NOMO-1 treated with dmso at 0.1 percent for 144 hours (cell line): Measurements from ENCODE around the gene TUBGCP2.
A peak's percentile ranks its signal among the peaks of the same experiment; 100 is the strongest.

Experiments used
- DNase-seq: peaks from one replicate; lab custom pipeline; 2025; ENCODE audit not compliant: unreplicated experiment; lab: John Stamatoyannopoulos, UW

Gene TUBGCP2

DNA sequence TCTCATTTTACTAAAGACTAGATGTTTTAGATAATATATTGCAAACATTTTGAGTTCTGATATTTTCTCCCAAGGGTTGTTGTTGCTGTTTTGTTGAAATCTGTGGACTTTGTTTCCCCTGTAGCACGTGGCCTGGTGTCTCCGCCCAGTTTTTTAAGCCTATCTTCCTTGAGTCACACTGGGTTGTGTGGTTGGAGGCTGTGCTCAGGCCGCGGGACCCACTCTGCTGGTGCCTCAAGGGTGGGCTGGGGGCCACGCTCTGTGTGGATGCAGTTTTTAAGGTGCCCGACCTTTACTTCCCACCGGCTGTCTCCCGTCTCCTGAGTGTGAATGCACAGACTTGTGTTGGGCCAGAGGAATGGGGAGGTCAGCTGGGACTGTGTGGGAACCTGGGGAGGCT, 34.3 kb upstream of the TUBGCP2 start:
- DNase-seq: no peak

DNA sequence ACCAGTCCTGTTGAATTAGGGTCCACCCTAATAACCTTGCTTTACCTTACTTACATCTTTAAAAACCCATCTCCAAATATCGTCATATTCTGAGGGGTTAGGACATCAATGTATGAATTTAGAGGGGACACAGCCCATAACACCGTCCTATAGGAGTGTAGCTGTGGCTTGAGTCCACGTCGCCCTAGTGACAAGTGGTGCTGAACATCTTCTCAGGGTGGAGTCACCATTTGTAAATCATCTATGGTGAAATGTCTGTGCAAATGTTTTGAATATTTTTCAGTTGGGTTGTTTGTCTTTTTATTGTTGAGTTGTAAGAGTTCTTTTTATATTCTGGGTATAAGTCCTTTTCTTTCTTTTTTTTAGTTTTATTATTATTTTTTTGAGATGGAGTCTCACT, 33.3 kb upstream of the TUBGCP2 start:
- DNase-seq: no peak

DNA sequence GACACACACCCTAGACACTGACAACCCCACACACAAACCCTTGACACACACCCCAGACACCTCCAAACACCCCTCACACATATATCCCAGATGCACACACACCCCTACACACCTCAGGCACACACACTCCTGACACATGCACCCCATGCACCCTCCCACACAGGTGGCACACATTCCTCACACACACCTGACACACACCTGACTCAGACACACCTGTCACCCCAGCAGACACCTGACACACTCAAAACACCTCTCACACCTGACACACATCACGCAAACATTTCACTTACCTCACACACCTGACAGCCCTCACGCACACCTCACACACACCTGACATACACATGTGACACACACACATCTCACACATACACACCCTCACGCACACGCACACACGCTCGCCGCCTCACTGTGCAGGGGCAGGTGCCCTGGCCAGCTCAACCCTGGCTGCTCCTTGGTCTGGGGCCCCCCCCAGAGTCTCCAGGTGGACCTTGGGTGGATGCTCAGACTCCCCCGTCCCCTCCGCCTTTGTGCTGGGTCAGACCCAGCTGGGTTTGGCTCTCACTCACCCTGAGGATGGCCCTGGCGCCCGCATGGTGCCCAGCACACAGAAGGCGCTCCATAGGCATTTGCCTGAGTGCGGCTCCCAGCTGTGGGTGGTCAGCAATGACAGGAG, 31.2 kb upstream of the TUBGCP2 start:
- DNase-seq: no peak

DNA sequence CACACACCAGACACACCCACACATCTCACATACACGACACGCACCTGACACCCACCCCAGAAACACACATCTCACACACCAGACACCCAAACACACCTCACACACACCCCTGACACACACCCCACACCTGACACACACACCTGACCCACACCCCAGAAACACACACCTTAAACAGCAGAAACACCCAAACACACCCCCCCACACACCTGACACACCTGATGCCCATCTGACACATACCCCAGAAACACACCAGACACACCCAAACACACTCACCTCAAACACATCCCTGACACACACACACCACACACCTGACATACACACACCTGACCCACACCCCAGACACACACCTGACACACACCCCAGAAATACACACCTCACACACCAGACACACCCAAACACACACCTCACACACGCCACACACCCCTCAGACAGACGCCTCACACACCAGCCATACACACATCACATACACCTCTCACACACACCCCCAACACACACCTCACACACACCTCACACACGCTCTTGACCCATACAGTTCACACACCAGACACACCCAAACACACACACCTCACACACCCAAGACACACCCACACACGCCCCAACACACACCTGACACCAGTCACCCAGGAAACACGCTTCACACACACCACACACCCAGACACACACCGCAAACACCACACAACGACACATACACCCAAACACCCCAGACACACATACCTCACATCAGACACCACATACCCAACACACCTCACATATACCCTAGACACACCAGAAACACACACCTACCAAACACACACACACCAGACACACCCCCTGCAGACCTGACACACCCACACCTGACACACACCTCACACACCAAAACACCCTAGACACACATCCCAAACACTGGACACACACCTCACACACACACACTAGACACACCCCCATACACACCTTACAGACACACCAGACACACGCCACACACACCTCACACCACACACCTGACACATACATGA, 29.7 kb upstream of the TUBGCP2 start:
- DNase-seq: no peak

DNA sequence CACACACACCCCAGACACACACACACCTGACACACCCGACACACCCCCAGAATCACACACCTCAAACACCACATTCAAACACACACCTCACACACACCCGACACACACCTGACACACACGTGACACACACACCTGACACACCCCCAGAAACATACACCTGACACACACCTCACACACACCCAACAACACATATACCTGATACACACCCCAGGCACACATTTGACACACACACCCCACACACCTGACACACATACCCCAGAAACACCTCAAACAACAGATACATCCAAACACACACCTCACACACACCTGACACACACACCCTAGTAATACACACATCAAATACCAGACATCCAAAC, 28.7 kb upstream of the TUBGCP2 start:
- no peak for DNase-seq

DNA sequence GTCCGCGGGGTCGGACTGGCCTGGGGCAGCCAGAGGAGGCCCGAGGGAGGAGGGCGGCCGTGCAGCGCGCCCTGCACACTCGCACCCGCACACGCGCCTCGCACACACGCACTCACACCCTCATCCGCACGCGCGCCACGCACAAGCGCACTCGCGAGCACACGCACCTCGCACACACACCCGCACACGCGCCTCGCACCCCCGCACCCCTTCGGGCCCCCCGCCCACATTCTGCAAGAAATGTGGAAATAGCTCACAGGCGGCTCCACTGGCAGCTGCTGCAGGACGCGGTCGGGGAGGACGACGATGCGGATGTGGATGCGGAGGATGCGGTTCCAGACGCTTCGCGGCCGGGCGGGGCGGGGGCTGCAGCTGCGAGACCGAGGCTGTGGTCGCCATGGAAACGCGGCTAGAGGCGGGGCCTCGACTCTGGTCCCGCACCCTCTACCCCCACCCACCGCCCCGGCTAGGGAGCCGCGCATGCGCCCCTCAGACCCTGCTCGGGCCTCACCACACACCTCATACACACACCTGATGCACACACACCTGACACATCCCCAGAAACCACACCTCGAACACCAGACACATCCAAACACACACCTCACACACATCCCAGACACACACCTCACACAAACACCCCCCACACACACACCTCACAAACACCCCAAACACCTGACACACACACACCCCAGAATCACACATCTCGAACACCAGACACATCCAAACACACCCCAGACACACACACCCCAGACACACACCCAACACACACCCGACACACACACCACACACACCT, 28.1 kb upstream of the TUBGCP2 start, which contains the start of gene CALY:
Gene CALY, minus strand, starts transcription at position 320 of the 793 bp plus-strand sequence. CDS start 7,907 bp downstream, outside the sequence.
- no peak for DNase-seq

DNA sequence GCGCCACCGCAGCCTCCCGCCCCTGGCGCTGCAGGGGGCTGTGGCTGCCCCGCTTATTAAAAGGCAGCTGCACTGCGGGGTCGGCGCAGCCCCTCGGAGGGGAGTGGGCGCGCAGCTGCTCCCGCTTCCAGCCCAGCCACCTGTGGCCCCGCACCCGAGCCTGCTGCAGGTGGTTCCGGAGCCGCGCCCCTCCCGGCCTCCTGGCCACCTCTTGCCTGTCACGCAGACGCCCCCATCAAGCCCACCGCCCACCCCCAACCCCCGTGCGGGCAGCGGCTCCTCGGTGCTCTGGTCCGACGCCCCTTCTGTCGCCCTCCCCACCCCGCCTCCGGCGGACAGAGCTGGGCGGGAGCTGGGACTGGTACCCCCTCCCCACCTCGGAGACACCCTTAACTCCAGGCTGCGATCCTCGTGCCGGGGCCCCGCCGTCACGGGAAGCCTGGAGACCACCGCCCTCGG, 27.5 kb upstream of the TUBGCP2 start:
- no peak for DNase-seq

DNA sequence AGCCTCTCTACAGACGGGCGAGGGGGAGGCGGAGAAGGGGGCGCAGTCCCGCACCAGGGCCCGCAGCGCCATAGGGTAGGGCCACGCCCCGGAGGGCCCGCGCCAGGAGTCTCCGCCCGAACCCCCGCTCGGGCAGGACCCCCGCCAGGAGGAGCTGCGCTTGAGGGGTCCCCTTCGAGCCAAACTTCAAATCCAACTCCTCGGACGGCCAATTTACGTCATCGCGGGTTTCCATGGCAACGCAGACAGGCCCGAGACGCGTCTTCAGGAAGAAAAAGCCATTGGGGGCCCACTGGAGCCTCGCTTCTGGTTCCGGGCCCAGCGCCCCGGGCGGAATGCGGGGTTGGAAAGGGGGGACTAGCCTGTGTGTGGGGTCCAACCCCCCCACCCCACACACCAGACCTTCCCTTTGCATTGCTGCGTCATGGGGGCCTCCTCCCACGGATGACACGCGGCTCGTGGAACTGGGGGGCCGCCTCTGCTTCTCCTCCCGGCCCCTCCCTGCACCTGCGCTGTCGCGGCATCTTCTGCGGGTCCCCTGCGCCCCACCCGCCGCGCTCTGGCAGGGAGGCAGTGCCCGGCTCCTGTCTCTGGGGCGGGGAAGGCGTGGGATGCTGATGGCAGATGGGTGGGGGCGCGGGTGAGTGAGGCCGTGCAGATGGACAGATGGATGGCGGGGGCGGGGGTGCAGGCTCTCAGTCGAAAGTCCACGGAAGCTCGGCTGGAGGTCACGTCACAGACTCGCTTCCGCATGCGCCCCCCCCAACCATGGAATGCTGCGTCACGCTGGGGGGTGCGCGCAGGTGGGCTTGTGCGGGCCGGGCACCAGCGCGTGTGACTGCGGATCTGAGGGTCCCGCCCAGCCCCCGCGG, 26.8 kb upstream of the TUBGCP2 start:
- no peak for DNase-seq

DNA sequence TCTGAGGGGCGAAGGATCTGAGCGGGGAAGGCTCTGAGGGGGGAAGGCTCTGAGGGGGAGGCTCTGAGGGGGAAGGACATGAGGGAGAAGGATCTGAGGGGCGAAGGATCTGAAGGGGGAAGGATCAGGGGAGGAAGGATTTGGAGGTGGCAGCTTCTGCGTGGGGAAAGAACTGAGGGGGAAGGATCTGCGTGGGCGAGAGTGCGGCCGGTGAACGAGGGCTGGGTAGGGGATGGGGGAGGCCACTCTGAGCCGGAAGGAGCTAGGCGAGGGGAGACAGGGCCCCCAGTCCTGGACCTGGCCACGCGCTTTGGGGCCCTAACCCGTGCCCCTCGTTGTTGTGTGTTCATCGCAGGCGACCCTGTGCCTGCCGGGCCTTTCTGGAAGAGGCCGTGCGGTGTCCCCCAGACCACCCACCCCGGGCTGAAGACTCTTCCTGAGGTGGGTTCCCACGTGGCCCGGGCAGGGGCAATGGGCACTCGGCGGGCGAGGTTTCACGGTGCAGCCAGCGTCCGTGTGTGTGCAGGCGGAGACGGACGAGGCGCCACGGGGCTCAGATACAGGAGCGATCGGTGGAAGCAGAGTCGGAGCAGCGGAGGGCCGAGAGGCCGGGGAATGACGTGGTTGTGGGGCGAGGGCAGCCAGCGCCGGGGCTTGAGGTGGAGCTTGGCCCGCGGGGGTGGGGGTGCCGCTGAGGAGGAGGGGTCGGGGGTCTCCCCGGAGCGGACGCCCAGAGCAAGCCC, 26.0 kb upstream of the TUBGCP2 start:
- DNase-seq: no peak

DNA sequence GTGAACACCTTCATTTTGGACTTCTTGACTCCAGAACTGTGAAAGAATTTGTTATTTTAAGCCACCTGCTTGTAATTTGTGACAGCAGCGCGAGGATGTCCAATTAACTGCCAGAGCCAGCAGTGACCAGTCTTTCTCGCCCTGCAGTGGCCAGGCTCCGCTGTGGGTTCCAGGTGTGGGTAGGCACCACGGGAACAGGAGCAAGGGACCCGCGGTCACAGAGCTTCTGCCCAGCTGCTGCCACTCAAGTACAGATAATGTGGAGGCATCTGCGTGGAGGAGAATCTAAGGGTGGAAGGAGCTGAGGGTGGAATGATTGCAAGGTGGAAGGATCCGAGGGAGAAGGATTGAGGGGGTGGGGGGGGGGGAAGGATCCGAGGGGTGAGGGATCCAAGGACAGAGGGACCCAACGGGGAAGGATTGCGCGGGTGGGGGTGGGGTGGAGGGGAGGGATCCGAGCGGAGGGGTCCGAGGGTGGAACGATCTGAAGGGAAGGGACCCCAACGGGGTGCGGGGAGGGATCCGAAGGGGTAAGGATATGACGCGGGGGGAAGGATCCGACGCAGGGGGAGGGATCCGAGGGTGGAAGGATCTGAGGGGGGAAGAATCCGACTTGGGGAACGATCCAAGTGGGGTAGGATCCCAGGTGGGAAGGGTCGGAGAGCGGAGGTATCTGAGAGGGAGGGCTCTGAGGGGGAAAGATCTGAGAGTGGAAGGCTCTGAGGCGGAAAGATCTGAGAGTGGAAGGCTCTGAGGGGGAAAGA, 24.4 kb upstream of the TUBGCP2 start:
- DNase-seq: no peak

DNA sequence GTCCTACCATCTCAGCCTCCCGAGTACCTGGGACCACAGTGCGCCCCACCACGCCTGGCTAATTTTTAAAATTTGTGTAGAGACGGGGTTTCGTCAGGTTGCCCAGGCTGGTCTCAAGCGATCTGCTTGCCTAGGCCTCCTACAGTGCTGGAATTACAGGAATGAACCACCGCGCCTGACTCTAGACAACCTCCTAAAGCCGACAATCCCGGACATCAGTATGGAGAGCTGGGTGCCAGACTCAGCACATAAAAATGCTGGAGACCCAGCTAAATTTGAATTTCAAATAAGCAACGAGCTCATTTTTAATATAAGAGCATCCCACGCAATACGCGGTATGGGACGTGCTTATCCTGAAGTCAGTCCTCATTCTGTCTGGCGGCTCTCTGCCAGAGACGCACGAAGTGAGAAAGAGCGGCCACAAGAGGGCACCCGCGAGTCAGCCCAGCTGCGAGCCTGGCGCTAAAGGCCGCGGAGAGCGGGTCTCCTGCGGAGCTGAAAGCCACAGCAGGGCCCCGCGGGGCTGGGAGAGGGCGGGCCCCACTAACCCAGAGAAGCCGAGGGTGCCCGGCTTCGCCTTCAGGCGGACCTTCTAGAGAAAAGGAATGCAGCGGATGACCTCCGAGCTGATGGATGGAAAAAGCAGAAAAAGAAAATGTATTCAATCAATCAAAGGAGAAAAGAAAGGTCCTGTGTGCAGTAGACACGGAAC, 21.0 kb upstream of the TUBGCP2 start:
- peak; percentile 60 for DNase-seq

DNA sequence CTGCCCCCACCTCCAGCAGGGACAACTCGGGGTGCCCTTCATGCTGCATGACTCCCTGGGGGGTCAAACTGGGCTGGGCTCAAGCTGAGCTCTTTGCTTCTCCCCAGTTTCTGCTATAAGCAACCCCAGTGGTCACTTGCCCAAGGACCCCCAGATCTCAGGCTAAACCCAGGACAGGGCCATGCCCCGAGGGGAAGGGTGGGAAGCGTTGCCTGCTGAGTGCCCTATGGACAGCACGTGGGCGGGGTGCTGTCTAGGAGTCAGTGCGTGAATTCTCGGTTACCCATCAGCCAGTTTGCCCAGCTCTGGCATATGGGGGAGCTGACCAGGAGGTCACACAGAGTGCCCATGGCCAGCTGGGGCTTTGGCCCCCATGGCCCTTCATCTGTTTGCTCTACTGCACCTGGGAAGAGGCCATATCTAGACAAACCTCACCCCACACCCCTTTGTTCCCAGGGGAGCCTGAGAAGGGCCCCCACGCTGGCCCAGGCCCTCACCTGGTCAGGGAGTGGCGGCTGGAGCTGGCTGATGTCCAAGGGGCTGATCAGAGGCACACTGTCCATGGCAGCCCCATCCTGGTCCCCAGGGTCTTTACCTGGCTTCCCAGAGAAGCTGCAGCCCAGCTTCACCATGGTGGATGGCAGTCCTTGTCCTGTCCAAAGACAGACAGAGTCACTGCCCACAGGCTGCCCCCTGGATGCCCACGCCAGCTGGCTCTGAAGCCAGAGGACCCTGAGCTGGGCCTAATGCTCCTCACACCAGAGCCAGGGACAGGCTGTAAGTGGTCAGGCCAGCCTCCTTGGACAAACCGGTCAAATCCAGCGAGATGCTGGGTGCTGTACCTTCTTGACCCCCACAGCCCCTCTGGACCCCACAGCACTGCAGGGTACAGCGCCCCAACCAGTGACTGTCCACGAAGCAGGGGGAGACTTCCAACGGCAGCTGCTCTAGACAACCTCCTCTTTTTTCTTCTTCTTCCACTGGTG, 20.0 kb upstream of the TUBGCP2 start:
- DNase-seq: no peak

DNA sequence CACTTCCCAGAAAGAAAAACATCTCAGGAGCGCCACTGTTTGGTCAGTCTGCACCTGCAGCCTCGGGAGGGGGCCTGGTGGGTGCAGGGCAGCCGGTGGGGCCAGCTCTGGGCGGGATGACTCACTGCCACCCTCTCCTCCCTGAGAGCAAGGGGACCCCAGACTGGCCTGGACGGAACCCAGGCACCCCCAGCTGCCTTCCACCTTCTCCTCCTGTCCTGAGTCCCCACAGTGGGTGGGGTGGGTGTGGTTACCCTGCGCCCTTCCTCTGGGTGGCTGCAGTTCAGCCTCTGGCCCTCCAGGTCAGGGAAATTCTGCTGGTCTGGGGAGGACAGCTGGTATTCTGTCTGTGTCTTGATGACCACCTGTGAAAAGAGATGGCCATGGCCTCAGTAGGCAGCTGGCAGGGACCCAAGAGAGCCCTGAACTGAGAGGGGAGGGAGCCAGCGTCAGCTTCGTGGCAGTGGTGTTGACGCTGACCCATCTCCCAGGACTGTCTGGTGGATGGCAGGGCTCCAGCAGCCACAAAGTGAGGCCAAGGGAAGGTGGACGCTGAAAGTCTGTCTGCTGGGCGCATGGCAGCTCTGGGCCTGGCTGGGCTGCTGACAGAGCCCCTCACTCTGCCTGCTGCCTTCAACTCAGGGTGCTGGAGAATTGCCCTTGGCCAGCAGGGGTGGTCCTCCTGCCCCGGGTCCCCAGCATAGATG, 19.1 kb upstream of the TUBGCP2 start:
- no peak for DNase-seq

DNA sequence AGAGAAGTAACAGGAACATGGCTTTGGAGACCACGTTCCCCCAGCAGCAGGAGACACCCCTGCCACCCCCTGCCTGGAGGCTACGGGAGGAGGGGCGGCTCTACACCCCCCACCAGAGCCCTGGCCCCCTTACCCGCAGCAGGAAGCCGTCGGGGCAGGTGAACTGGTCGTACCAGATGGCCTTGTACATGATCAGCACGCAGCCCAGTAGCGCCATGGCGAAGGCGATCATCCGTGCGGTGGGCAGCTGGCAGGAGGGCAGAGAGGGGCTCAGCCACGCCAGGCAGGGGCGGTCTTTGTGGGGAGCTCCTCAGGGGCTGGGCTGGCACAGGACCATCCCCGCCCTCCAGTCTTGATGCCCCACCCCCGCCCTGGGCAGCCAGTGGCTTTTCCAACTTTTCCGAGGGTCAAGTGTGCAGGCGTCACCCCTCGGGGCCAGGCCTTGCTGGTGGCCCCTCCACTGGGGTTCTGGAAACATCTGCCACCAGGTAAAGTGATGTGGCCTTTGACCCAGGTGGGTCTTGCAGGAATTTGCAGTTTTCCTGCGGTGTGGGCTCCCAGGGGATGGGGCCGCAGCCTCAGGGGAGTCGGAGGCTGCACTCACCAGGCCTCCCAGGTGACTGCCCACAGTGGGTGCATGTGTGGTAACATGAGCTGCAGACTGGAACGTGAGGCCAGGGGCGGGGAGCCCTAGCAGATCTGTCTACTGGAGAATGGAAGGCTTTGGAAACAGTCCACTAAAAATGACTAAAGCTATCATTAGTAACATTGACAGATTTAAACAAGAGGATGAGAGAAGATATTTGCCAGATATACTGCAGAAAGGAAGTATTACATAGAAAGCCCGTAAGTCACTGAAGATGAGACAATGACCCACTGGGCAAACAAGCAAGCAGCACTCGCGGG, 18.3 kb upstream of the TUBGCP2 start:
- DNase-seq: no peak

DNA sequence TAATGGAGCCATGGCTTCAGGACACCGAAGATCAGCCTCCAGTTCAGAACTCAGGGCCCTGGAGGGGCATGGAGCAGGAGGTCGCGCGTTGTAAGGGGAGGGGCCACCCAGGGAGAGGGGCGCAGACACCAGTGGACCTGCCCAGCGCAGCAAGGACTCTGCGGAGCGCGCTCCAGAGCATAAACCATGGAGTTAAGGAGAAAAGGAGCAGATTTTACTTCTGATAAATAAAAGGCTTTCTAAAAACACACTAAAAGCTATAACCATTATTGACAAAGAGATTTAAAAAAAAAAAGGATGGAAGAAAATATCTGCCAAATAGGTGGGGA, 17.5 kb upstream of the TUBGCP2 start:
- DNase-seq: no peak
